Globus pallidus (tissue), 1 donor: ENCODE data around the gene HSD17B3.
"Not testable (repeated sequence)": the region's sequence is repeated elsewhere in the genome, so short reads cannot be mapped to it uniquely, and the experiment has no call there.

Experiments used
- DNase-seq: peaks from one replicate; pipeline ENCODE4 v3.0.0-alpha.2; 2015; ENCODE audit warnings: low spot score

HSD17B3 gene

DNA sequence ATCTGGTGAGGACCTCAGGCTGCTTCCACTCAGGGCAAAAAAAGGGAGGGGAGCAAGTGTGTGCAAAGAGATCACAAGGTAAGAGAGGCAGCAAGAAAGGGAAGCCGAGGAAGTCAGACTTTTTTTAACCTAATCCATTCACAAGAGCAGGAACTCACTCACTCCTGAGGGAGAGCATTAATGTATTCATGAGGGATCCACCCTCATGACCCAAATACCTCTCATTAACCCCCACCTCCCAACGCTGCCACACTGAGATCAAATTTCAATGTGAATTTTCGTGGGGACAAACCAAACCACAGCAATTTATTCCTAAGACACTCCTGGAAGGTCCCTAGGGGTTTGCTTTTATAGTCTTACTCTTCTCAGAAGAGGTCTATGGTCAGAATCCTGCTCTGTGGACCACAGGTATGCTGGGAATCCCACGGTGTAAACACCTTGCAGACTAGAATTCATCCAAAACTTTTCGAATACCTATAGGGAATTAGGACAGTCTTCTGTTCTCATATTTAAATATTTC, 108.7 kb downstream of the HSD17B3 start:
- no peak for DNase-seq

DNA sequence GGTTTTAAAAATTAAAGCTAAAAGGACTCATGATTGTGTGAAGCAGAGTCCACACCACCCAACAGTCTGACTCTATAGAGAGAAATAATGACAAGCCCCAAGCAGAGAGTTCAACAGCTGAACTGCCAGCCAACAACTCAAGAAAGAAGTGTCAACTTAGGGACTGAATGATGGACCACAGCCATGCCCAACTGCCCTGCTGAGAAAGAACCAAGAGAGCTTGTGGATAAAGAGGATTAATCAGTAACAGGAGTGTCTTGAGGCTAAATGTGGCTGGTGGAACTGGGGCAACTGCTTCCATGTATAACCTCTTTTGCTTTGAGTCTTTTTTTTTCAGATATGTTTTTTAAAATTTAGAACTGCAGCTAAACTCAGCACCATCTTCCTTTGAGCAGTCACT, 109.3 kb downstream of the HSD17B3 start:
- no peak for DNase-seq

DNA sequence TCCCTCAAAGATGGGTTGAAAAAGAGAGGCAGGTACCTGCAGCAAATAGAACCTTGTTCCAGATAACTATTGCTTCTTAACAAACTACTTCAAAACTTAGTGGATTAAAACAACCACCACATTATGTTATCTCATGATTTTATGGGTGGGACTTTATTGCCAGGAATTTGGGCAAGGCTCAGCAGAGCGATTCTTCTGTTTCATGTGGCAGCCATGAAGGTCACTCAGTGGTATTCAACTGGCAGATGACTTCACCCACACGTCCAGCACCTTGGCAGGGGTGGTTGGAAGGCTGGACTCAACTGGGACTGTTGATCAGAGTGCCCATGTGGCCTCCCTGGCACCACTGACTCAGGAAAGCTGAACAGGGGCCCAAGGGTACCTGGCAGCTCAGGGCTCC, 112.0 kb downstream of the HSD17B3 start:
- no peak for DNase-seq

DNA sequence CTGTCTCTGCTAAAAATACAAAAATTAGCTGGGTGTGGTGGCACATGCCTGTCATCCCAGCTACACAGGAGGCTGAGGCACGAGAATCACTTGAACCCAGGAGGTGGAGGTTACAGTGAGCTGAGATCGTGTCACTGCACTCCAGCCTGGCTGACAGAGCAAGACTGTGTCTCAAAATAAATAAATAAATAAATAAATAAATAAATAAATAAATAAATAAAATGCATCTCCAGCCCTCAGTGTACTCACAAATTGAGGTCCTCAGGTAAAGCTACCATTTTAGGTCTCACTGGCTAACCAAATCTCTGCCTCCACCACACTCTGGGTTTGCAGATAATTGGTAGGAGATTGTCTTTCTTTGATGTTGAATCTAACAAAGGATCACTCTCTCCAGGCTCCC, 112.4 kb downstream of the HSD17B3 start:
- DNase-seq: not testable (repeated sequence)

DNA sequence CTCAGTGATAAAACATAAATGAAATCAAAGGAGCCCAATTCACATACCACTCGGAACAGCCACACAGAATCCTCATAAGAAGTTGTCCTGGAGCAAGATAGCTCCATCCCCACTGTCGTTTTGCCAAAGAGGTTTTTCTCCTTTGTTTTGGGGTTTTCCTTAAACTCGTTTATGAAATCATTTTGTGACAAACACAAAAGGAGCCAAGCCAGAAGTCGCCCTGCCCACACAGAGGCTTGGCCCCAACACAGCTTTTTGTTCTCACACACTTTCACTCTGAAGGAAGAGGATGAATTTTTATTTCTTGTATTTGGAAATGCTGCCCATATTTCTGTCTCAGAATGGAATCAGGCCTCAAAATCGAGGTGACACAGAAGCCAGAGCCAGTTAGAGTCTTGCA, 113.4 kb downstream of the HSD17B3 start:
- DNase-seq: no peak

DNA sequence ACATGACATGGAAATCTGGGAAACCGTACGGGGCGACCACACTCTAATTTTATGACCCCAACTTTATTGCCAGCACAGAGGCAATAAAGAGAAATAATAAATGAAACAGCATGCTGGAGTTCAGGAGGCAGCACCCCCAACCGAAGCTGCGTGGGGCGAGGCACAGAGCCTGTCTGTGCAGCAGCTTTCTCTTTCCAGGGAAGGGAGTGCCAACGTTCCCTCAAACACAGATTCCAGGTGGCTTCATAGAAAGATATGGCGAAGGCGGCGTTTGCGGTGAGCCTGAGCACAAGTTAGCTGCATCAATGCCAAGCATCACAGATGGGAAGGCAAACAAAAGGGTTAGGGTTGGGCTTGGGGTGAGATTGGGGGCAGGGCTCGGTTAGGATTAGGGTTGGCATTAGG, 114.8 kb downstream of the HSD17B3 start:
- no peak for DNase-seq

DNA sequence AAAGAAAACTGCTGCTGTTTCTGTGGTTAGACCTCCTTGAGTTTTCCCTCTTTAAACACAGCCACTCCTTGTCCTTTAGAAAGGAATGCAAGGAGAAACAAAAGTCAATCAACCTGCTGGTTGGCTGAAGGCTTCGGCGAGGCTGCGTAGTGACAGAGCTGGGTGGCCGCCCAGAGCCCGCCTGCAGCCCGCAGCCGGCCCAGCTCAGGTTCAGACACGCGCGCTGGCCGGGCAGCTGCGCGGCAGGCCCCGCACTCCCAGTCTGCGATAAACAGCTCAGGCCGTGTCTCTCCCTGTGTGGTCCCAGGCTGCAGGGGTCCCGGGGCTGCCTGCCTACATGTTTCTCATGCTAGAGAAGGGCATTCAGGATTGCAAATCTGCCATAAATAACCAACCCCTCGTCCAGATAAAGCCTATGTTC, 115.4 kb downstream of the HSD17B3 start:
- no peak for DNase-seq

DNA sequence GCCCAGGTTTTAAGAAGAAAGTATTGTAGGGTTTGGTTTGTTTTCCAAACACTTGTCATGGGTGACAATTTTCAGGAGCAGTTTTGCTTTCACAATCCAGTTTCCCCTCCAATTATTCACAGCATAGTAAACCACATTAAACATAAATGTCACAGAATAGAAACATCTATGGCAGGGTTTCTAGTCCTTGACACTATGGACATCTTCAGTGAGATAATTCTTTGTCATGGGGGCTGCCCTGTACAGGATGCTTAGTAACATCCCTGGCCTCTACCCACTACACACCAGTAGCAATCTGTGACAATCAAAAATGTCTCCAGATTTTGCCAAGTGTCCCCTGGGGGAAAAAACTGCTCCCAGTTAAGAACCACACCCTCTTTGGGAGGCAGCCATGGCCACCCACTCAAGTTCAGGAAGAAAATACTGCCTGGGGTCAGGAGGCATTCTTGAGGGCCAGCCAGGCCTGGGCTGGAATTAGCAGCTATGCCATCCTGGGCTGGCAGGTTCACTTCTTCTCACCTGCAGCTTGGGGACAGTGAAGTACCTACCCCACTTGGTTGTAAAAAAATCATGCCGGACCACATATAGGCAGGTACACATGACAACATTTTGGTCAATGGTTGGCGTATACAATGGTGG, 116.3 kb downstream of the HSD17B3 start:
- DNase-seq: no peak
